Measurements from ENCODE around the gene DNAL1. TPM values are rescaled to one million over a fixed set of nuclear protein-coding genes. Genes with fewer than 3 reads are reported as not detected.
A peak's percentile ranks its signal among the peaks of the same experiment; 100 is the strongest.

Gene DNAL1
- total RNA-seq, 1 donor from 2014 or later = 14.7 TPM

GRCh38 chr14:73610687-73611086 lies 34.1 kb upstream of the DNAL1 start:
- Histone ChIP-seq H3K4me3 (no peak overlapping the region), H3K27me3 (ENCODE audit: low read depth) (no peaks in the 10 kb centered on the region), H3K36me3 (no peaks in the 10 kb centered on the region), H3K4me1 (peaks cover 8% of the 10 kb centered on the region), H3K27ac (no peak overlapping the region), H3K9me3 (no peaks in the 10 kb centered on the region)
- DNase-seq (no peak), ATAC-seq (no peak)
- no peak for TF ChIP-seq CTCF (IDR thresholded peaks at IDR 0.05)
- intact Hi-C loops (cut with DNase I) = no loop called here

- Histone ChIP-seq H3K36me3 (no peaks in the 10 kb centered on the region), H3K4me1 (peaks cover 8% of the 10 kb centered on the region), H3K27me3 (ENCODE audit: low read depth) (no peaks in the 10 kb centered on the region), H3K4me3 (peak within 1 kb of the TSS; percentile 70), H3K27ac (peak within 1 kb of the TSS; percentile 87), H3K9me3 (no peaks in the 10 kb centered on the region)
- no peak for TF ChIP-seq CTCF (IDR thresholded peaks at IDR 0.05)
- DNase-seq (peak; percentile 83), ATAC-seq (peak; percentile 95)
- intact Hi-C loops (cut with DNase I) = no loop called here
Measured at GRCh38 chr14:73612339-73613045, 32.3 kb upstream of the DNAL1 start, which contains the start of gene ACOT6. Gene ACOT6, plus strand, starts transcription at chr14:73612517. Its CDS starts 55 bp downstream, at chr14:73612572.

- DNase-seq (no peak), ATAC-seq (peak; percentile 35 to 47)
- Histone ChIP-seq H3K27me3 (ENCODE audit: low read depth) (no peaks in the 10 kb centered on the region), H3K27ac (peak overlapping the region; percentile 87), H3K4me3 (peak overlapping the region; percentile 70), H3K9me3 (no peaks in the 10 kb centered on the region), H3K36me3 (no peaks in the 10 kb centered on the region), H3K4me1 (peaks cover 8% of the 10 kb centered on the region)
- intact Hi-C loops (cut with DNase I) = no loop called here
- no peak for TF ChIP-seq CTCF (IDR thresholded peaks at IDR 0.05)
Measured at GRCh38 chr14:73613046-73613383, 31.8 kb upstream of the DNAL1 start.

- TF ChIP-seq CTCF (IDR thresholded peaks at IDR 0.05) = no peak
- intact Hi-C loops (cut with DNase I) = no loop called here
- H3K4me1 ChIP-seq = peaks cover 8% of the 10 kb centered on the region
- H3K9me3 ChIP-seq = no peaks in the 10 kb centered on the region
- H3K36me3 ChIP-seq = no peaks in the 10 kb centered on the region
- peak overlapping the region; percentile 70 for H3K4me3 ChIP-seq
- H3K27ac ChIP-seq = no peak overlapping the region
- no peak for DNase-seq
- H3K27me3 ChIP-seq (ENCODE audit: low read depth) = no peaks in the 10 kb centered on the region
- ATAC-seq = no peak
Measured at GRCh38 chr14:73613419-73613963, 31.3 kb upstream of the DNAL1 start.

GRCh38 chr14:73616831-73617230 lies 28.0 kb upstream of the DNAL1 start:
- Histone ChIP-seq H3K27me3 (ENCODE audit: low read depth) (no peaks in the 10 kb centered on the region), H3K27ac (no peak overlapping the region), H3K9me3 (no peaks in the 10 kb centered on the region), H3K4me1 (peaks cover 6% of the 10 kb centered on the region), H3K4me3 (no peak overlapping the region), H3K36me3 (no peaks in the 10 kb centered on the region)
- DNase-seq = no peak
- intact Hi-C loops (cut with DNase I) = no loop called here
- no peak for TF ChIP-seq CTCF (IDR thresholded peaks at IDR 0.05)
- no peak for ATAC-seq

Measured in lower lobe of right lung (tissue), 2 donors.